H1 (cell line): ENCODE data around the gene GLS.

ENCODE experiments used
- CEBPB ChIP-seq: IDR thresholded peaks from 2 replicates; pipeline ENCODE4 v1.6.1; 2012; ENCODE audit warnings: low read depth, low read length
- CTCF ChIP-seq, 3 experiments: IDR thresholded peaks; 1 replicate in 2 of 3; 2 replicates in 1 of 3; pipeline versions ENCODE4 v1.5.1 to v1.6.1; 2011; ENCODE audit warnings: low read length in 3 of 3, mild to moderate bottlenecking in 3 of 3, inconsistent platforms in 2 of 3, low read depth in 1 of 3, moderate library complexity in 1 of 3; ENCODE audit not compliant: insufficient read depth in 1 of 3; ENCODE audit errors: control extremely low read depth in 1 of 3
- POLR2AphosphoS5 ChIP-seq: IDR thresholded peaks from 2 replicates; pipeline ENCODE4 v1.6.1; 2011; ENCODE audit warnings: low read depth, low read length

- TF ChIP-seq CEBPB, result no peak
- TF ChIP-seq POLR2AphosphoS5, result no peak
- no peak for TF ChIP-seq CTCF (IDR thresholded peaks at IDR 0.05; ENCODE audit: control extremely low read depth in 1 of 3, insufficient read depth in 1 of 3, low read depth in 1 of 3, low read length in 3 of 3)
These were observed 13.4 kb upstream of the GLS start for GRCh38 chr2:190867212-190867611.
